ENCODE measurements around the gene CDKN1A.
"Not testable (repeated sequence)": the region's sequence is repeated elsewhere in the genome, so short reads cannot be mapped to it uniquely, and the experiment has no call there.

DNA sequence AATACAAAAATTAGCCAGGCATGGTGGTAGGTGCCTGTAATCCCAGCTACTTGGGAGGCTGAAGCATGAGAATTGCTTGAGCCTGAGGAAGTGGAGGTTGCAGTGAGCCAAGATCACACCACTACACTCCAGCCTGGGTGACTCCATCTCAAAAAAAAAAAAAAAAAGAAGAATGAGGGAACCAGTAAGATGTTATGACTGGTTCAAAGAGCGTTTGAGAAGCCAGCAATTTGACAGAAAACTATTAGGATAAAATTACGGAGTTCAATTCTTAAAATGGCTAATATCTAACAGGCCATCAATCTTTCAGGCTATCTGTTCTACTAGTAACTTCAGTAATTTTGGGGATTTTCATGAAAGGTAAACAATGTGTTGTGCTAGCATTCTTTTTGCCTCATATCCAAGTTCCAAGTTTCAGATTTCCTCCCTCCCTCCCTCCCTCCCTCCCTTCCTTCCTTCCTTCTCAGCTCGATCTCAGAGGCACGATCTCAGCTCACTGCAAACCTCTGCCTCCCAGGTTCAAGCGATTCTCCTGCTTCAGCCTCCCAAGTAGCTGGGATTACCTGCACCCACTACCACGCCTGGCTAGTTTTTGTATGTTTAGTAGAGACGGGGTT lies 26.6 kb downstream of the CDKN1A start:
- TF ChIP-seq EP300 (conservative IDR thresholded peaks at IDR 0.05; ENCODE audit: poor library complexity, severe bottlenecking); MXI1 (conservative IDR thresholded peaks at IDR 0.05; ENCODE audit: poor library complexity, severe bottlenecking); EZH2 (IDR thresholded peaks at IDR 0.05; ENCODE audit: borderline replicate concordance, insufficient read depth, low read length, poor library complexity, severe bottlenecking); POLR2AphosphoS5 (IDR thresholded peaks at IDR 0.05); RAD21 (conservative IDR thresholded peaks at IDR 0.05): not testable (repeated sequence)
- TF ChIP-seq, protein P1, sequence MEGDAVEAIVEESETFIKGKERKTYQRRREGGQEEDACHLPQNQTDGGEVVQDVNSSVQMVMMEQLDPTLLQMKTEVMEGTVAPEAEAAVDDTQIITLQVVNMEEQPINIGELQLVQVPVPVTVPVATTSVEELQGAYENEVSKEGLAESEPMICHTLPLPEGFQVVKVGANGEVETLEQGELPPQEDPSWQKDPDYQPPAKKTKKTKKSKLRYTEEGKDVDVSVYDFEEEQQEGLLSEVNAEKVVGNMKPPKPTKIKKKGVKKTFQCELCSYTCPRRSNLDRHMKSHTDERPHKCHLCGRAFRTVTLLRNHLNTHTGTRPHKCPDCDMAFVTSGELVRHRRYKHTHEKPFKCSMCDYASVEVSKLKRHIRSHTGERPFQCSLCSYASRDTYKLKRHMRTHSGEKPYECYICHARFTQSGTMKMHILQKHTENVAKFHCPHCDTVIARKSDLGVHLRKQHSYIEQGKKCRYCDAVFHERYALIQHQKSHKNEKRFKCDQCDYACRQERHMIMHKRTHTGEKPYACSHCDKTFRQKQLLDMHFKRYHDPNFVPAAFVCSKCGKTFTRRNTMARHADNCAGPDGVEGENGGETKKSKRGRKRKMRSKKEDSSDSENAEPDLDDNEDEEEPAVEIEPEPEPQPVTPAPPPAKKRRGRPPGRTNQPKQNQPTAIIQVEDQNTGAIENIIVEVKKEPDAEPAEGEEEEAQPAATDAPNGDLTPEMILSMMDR (IDR thresholded peaks at IDR 0.05; ENCODE audit: poor library complexity, severe bottlenecking): not testable (repeated sequence)

Data from neural cell (in vitro differentiated cells).